ENCODE results near the gene BEX5. TPM values are rescaled to one million over a fixed set of nuclear protein-coding genes. Genes with fewer than 3 reads are reported as not detected.
A peak's percentile ranks its signal among the peaks of the same experiment; 100 is the strongest.
"Not testable (repeated sequence)": the region's sequence is repeated elsewhere in the genome, so short reads cannot be mapped to it uniquely, and the experiment has no call there.

Gene BEX5
- total and polyA plus RNA-seq, 8 donors, result 1.4 to 4.9 (median 2.6) TPM

DNA sequence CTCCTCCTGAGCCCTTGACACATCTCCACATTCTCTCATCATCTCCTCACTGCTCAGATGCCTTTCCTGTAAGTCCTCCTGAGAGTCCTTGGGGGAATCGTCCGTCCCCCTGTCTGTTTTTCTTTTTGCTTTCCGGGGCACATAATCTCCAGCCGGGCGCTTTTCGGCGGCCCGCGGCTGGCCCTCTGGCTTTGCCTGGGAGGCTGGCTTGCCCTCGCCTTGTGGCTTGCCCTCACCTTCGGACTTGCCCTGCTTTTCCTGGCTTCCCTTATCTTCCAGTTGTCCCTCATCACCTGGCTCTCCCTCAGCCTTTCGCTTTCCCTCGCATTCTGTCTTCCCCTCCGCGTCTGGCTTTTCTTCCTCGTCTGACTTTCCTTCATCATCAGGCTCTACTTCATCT lies 14.9 kb downstream of the BEX5 start:
- H3K36me3 ChIP-seq; intact Hi-C loops (cut with DNase I); DNase-seq; H3K9me3 ChIP-seq; H3K27ac ChIP-seq; H3K4me1 ChIP-seq; ATAC-seq; H3K4me3 ChIP-seq: not testable (repeated sequence)
- peaks cover 11 to 31% of the 10 kb centered on the region in 2 donors for H3K27me3 ChIP-seq

DNA sequence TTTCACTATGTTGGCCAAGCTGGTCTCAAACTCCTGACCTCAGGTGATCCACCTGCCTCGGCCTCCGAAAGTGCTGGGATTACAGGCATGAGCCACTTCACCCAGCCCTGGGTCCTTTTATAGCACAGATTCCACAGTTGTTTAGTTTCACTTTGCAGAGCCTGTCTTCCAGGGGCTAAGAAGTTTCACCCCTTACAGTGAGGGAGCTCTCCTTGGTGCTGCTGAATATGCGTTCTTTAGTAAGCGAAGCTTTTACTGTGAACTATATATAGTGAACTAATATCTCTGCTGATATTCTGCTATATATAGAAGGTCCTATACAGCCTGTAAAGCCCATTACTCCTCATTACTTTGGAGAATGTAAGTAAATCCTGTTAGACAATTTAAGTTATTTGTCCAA lies 17.7 kb downstream of the BEX5 start:
- H3K36me3 ChIP-seq, result no peaks in the 10 kb centered on the region
- intact Hi-C loops (cut with DNase I), result no loop called here
- DNase-seq, result no peak
- H3K4me3 ChIP-seq, result no peak overlapping the region
- H3K27ac ChIP-seq, result no peak overlapping the region
- peaks cover 14 to 22% of the 10 kb centered on the region in 2 donors for H3K27me3 ChIP-seq
- H3K9me3 ChIP-seq, result no peaks in the 10 kb centered on the region
- TF ChIP-seq, protein P1, sequence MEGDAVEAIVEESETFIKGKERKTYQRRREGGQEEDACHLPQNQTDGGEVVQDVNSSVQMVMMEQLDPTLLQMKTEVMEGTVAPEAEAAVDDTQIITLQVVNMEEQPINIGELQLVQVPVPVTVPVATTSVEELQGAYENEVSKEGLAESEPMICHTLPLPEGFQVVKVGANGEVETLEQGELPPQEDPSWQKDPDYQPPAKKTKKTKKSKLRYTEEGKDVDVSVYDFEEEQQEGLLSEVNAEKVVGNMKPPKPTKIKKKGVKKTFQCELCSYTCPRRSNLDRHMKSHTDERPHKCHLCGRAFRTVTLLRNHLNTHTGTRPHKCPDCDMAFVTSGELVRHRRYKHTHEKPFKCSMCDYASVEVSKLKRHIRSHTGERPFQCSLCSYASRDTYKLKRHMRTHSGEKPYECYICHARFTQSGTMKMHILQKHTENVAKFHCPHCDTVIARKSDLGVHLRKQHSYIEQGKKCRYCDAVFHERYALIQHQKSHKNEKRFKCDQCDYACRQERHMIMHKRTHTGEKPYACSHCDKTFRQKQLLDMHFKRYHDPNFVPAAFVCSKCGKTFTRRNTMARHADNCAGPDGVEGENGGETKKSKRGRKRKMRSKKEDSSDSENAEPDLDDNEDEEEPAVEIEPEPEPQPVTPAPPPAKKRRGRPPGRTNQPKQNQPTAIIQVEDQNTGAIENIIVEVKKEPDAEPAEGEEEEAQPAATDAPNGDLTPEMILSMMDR (IDR thresholded peaks at IDR 0.05), result no peak
- no peak for ATAC-seq
- H3K4me1 ChIP-seq, result no peaks in the 10 kb centered on the region

DNA sequence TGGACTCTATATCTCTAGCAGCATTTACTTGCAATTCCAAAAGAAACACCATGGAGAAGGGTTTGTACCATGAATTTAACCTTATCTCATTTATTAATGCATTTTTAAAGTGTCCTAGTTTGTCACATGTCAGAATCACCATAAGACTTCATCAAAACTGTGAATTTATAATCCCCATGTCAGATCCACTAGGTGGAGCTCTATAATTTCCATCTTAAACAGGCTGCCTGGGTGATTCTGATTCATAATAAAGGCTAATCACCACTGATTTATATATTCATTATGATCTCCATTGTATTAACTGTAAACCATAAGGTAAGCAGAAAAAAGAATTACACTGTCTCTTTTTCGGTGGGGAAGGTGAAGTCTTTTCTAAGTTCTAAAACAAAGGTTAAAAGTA lies 26.3 kb downstream of the BEX5 start:
- Histone ChIP-seq H3K4me3 (no peak overlapping the region), H3K36me3 (no peaks in the 10 kb centered on the region), H3K4me1 (no peaks in the 10 kb centered on the region), H3K27ac (no peak overlapping the region), H3K27me3 (peaks cover 13 to 23% of the 10 kb centered on the region in 2 donors), H3K9me3 (no peaks in the 10 kb centered on the region)
- TF ChIP-seq, protein P1 (IDR thresholded peaks at IDR 0.05), result no peak
- intact Hi-C loops (cut with DNase I), result no loop called here
- ATAC-seq (peak; percentile 30), DNase-seq (no peak)

DNA sequence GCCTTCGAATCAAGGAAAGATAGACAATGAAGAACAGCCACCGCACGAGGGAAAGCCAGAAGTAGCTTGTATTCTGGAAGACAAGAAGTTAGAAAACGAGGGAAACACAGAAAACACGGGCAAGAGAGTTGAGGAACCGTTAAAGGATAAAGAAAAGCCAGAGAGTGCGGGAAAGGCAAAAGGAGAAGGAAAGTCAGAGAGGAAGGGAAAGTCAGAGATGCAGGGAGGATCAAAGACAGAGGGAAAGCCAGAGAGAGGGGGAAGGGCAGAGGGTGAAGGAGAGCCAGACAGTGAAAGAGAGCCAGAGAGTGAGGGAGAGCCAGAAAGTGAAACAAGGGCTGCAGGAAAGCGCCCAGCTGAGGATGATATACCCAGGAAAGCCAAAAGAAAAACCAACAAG lies 28.9 kb downstream of the BEX5 start:
- ATAC-seq (no peak), DNase-seq (no peak)
- Histone ChIP-seq H3K4me1 (no peaks in the 10 kb centered on the region), H3K36me3 (no peaks in the 10 kb centered on the region), H3K27ac (no peak overlapping the region), H3K4me3 (no peak overlapping the region), H3K9me3 (no peaks in the 10 kb centered on the region), H3K27me3 (peaks cover 4 to 23% of the 10 kb centered on the region in 2 donors)
- intact Hi-C loops (cut with DNase I), result no loop called here
- TF ChIP-seq, protein P1 (IDR thresholded peaks at IDR 0.05), result no peak

DNA sequence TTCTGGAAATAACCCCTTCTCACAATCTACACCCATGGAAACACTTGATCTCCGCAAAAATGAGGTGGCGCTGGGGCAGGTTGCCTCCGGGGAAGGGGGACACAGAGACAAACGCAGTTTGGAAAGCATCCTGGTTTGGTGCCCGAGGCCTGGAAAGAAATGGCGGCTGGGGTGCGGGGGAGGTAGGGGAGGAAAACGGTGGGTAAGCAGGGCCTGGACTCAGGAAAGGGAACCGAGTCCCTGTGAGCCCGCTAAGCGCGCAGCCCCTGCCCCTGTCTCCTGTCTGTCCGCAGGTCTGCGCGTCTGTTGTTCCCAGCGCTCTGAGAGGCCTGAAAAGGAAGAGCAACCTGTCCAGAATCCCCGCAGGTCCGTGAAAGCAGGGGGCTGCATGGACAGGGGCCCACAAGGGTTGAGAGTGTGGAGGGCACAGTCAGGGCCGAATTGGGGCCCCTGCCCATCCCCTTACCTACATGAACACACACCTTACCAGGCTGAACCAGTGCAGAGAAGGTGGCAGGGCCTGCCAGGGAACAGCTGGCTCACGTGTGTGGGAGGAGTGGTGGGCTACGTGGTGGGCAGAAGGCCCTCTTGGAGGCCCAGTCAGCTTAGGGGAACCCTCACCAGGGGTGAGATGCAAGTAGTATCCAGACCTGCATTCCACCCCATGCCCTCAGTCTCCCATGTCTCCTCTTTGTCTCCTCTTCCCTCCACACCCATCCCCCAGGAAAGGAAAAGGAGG lies 29.5 kb downstream of the BEX5 start:
- intact Hi-C loops (cut with DNase I); ATAC-seq: not testable (repeated sequence)

DNA sequence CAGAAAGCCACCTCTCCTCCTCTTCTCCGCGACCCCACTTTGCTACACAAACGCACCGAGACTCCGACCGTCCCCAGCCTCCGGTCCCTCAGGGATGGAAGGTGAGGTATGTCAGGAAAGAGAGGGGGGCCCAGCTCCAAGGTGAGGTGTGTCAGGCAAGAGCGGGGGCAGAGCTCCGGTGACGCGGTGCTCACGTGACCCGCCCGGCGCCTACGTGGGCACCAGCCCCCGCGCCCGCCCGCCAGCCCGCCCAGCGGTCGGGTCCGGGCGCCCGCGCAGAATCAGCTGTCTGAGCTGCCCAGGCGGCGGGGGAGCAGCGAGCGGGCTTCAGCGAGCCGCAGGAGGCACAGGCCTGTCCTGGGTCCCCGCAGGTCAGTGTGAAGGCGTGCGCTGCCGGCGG lies 30.3 kb downstream of the BEX5 start, which contains the start of gene TCEAL2:
Gene TCEAL2, plus strand, starts transcription at position 244 of the 400 bp plus-strand sequence. CDS start 1,152 bp downstream, outside the sequence.
- DNase-seq, result peak in 2 of 4 donors; percentile 15 to 53

More for the DNA sequence above, 29.5 kb downstream of the BEX5 start:
- H3K36me3 ChIP-seq, DNase-seq, H3K27ac ChIP-seq, H3K4me1 ChIP-seq, H3K9me3 ChIP-seq, H3K4me3 ChIP-seq: not testable (repeated sequence)
- peaks cover 4 to 23% of the 10 kb centered on the region in 2 donors for H3K27me3 ChIP-seq

DNA sequence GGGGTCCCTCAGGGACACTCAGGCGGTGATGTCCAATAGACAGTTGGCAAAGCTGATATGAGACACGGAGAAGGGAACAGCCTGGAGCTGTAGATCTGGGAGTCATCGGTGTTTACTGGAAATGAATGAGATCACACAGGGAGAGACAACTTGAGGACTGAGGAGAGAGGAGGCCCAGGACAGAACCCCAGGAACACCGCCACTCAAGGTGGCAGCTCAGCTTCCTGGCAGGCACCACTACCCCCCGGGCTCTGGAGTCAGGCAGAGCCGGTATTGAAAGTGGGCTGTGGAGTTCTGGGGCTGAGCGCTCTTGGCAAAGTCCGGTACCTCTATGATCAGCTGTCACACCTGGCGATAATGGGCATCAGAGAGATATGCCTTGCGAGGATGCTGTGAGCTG lies 30.8 kb downstream of the BEX5 start:
- intact Hi-C loops (cut with DNase I); H3K36me3 ChIP-seq; H3K27ac ChIP-seq; H3K4me3 ChIP-seq; DNase-seq; H3K9me3 ChIP-seq; H3K4me1 ChIP-seq: not testable (repeated sequence)
- peaks cover 4 to 23% of the 10 kb centered on the region in 2 donors for H3K27me3 ChIP-seq
- peak; percentile 21 for ATAC-seq

More for the DNA sequence above, 30.3 kb downstream of the BEX5 start, which contains the start of gene TCEAL2:
- H3K9me3 ChIP-seq; H3K27ac ChIP-seq; intact Hi-C loops (cut with DNase I); H3K4me3 ChIP-seq; H3K4me1 ChIP-seq; H3K36me3 ChIP-seq: not testable (repeated sequence)
- peaks cover 4 to 23% of the 10 kb centered on the region in 2 donors for H3K27me3 ChIP-seq
- ATAC-seq, result peak; percentile 89

All from left lung (tissue), 10 donors.